Measurements from ENCODE around the gene LAMA3. TPM values are rescaled to one million over a fixed set of nuclear protein-coding genes. Genes with fewer than 3 reads are reported as not detected.

Gene LAMA3
- total and polyA plus RNA-seq, 10 of the 15 experiments (the other 5 are each of a cell fraction or from before 2014, with no cell fraction given): 0.37 to 6.5 (median 5.4) TPM

DNA sequence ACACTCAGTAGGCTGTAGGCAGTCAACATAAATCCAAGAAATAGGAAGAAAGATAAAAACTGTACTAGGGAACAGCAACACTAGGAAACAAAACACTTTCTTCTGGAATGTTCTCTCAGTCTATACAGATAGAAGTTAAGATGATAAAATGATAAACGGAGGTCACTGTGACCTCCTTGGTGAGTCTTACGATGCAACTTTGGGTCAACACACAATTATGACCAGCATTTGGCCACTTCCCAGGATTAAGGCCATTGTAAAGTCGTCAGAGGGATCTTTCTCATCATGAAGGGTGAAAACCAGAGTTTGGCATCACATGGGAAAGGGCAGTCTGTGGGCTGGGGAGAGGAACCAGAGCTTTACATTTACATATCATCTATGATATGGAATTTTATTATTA is 33.4 kb downstream of the LAMA3 start:
- ChIA-PET POLR2A (no interaction called here), SMC1A (ENCODE audit: uncharacterized antibody, unreplicated experiment) (no interaction called here), RAD21 (ENCODE audit: unreplicated experiment) (no interaction called here), CTCF (interaction anchor here (1.0 to 1.4 kb wide), 5 partner anchors 12 to 101 kb away, joined by 3 to 5 read pairs (median 5); no protein-coding TSS in a partner anchor)
- intact Hi-C loops (cut with micrococcal nuclease; ENCODE audit: unreplicated experiment) (no loop called here), in situ Hi-C loops (cut with MboI) (no loop called here)
- no peaks in the 10 kb centered on the region for H3K79me2 ChIP-seq (ENCODE audit: control insufficient read depth, insufficient read depth, low read length)
- H2AFZ ChIP-seq (ENCODE audit: control insufficient read depth, low read depth, low read length): no peak overlapping the region
- no peaks in the 10 kb centered on the region for H3K36me3 ChIP-seq (ENCODE audit: control insufficient read depth in 2 of 2, insufficient read depth in 2 of 2, low read length in 1 of 2)
- no peaks in the 10 kb centered on the region for H3K4me1 ChIP-seq (ENCODE audit: control insufficient read depth, insufficient read depth, low read length)
- no peak overlapping the region for H3K4me3 ChIP-seq
- ATAC-seq (no peak), DNase-seq (ENCODE audit: low read depth, low spot score) (no peak), FAIRE-seq (no peak)
- BruUV-seq (replicated peaks): no TSS peak
- no peaks in the 10 kb centered on the region for H4K20me1 ChIP-seq (ENCODE audit: control insufficient read depth, insufficient read depth)
- H3K27me3 ChIP-seq (replicated peaks in 1 of 2; ENCODE audit: control insufficient read depth in 2 of 2, insufficient read depth in 2 of 2, low read length in 1 of 2): no peaks in the 10 kb centered on the region; a peak in 2 of 4 replicates
- WGBS (ENCODE audit: insufficient coverage, insufficient replicate concordance, low lambda C conversion rate, missing lambda C conversion rate): 26% methylated on average over 3 of the region's 3 CpGs
- no peak overlapping the region for H3K4me2 ChIP-seq (ENCODE audit: control insufficient read depth, insufficient read depth)
- H3K9ac ChIP-seq (ENCODE audit: control insufficient read depth, insufficient read depth, low read length): no peak overlapping the region
- TF ChIP-seq EZH2 (IDR thresholded peaks at IDR 0.05; ENCODE audit: borderline replicate concordance, control insufficient read depth, low read depth, low read length) (no peak), PML (IDR thresholded peaks at IDR 0.05; ENCODE audit: low read length) (no peak), CBX3 (IDR thresholded peaks at IDR 0.05; ENCODE audit: borderline replicate concordance, low read depth) (no peak), SMAD1 (IDR thresholded peaks at IDR 0.05; ENCODE audit: low read depth, partially characterized antibody) (no peak), JUNB (IDR thresholded peaks at IDR 0.05) (no peak), TCF12 (IDR thresholded peaks at IDR 0.05; ENCODE audit: low read depth, low read length) (no peak), KLF5 (IDR thresholded peaks at IDR 0.05; ENCODE audit: partially characterized antibody) (no peak), SIN3A (IDR thresholded peaks at IDR 0.05; ENCODE audit: low read depth, low read length) (no peak), POLR2AphosphoS5 (IDR thresholded peaks at IDR 0.05; ENCODE audit: low read length) (no peak), STAT3 (IDR thresholded peaks at IDR 0.05; ENCODE audit: low read depth, low read length) (no peak), ESRRA (IDR thresholded peaks at IDR 0.05; ENCODE audit: low read length) (no peak), ASH2L (IDR thresholded peaks at IDR 0.05; ENCODE audit: borderline replicate concordance, low read depth) (no peak), SRF (IDR thresholded peaks at IDR 0.05; ENCODE audit: low read depth in 2 of 2, low read length in 2 of 2) (no peak), MTA2 (IDR thresholded peaks at IDR 0.05; ENCODE audit: low read depth) (no peak), MTA3 (IDR thresholded peaks at IDR 0.05; ENCODE audit: borderline replicate concordance, low read length) (no peak), MEF2A (IDR thresholded peaks at IDR 0.05; ENCODE audit: insufficient read depth, low read depth, low read length) (no peak), RBBP5 (conservative IDR thresholded peaks at IDR 0.05) (no peak), BACH1 (IDR thresholded peaks at IDR 0.05; ENCODE audit: borderline replicate concordance) (no peak), NBN (IDR thresholded peaks at IDR 0.05) (no peak)
- TF ChIP-seq, protein P1, sequence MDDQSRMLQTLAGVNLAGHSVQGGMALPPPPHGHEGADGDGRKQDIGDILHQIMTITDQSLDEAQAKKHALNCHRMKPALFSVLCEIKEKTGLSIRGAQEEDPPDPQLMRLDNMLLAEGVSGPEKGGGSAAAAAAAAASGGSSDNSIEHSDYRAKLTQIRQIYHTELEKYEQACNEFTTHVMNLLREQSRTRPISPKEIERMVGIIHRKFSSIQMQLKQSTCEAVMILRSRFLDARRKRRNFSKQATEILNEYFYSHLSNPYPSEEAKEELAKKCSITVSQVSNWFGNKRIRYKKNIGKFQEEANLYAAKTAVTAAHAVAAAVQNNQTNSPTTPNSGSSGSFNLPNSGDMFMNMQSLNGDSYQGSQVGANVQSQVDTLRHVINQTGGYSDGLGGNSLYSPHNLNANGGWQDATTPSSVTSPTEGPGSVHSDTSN (IDR thresholded peaks at IDR 0.05; ENCODE audit: insufficient replicate concordance, low read depth, low read length): no peak
- no peak overlapping the region for H3K27ac ChIP-seq (ENCODE audit: control insufficient read depth, insufficient read depth)
- no peaks in the 10 kb centered on the region for H3K9me3 ChIP-seq (replicated peaks; ENCODE audit: control insufficient read depth, insufficient read depth, low read length)

Measured in GM12878 (cell line).